Pons (tissue), 1 donor: ENCODE measurements around the gene ZDHHC8.

Experiments
- DNase-seq: peaks from one replicate; pipeline ENCODE4 v3.0.0-alpha.2; 2016; ENCODE audit warnings: low spot score

Gene ZDHHC8

DNA sequence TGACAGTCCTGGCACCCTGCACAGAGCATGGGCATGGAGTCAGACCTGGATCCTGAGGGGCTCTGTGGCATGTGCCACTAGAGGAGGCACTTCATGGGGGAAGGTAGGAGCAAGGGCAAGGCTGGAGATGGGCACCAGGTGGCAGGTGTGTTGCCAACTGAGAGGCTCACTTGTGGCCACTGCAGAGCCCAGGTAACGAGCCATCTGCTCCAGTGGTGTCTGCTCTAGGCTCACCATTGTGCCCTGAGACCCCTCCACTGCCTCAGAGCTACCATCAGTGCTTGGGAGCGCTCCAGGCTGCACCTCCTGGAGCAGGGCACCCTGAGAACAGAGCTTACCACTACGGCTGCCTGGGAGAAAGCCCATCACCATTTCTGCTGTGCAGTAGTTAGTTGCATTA lies 1.3 kb upstream of the ZDHHC8 start:
- DNase-seq: no peak

GRCh38 chr22:20130731-20131596 lies 640 bp upstream of the ZDHHC8 start:
- DNase-seq: peak; percentile 80

- no peak for DNase-seq
Measured at GRCh38 chr22:20131859-20132685, 468 bp downstream of the ZDHHC8 start.

DNA sequence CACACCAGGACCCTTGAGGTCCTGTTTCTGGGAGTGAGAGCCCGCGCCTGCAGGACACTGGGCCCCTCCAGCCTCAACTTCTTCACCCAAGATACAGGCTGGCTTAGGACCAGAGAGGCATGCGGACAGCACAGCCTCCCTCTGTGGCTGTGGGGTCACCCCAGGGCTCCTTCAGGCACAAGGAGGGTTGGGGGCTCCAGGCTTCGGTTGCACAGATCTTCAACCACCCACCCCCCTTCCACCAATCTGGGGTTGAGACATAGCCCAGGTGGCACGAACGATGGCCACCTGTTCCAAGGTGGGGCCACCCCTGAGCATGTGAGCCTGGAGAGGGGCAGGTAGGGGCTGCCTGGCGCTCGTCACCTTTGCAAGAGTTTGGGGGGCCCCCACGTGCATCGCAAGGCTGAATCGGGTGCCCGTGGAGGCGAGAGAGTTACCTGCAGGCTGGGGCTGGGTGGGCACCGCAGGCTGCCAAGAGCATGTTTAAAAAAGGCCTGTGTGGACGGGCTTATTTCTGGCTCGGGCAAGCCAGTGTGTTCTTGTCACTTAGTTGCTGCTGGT lies 1.2 kb downstream of the ZDHHC8 start:
- no peak for DNase-seq

GRCh38 chr22:20133930-20134549 lies 2.4 kb downstream of the ZDHHC8 start:
- no peak for DNase-seq

GRCh38 chr22:20135265-20135664 lies 3.7 kb downstream of the ZDHHC8 start:
- no peak for DNase-seq

DNA sequence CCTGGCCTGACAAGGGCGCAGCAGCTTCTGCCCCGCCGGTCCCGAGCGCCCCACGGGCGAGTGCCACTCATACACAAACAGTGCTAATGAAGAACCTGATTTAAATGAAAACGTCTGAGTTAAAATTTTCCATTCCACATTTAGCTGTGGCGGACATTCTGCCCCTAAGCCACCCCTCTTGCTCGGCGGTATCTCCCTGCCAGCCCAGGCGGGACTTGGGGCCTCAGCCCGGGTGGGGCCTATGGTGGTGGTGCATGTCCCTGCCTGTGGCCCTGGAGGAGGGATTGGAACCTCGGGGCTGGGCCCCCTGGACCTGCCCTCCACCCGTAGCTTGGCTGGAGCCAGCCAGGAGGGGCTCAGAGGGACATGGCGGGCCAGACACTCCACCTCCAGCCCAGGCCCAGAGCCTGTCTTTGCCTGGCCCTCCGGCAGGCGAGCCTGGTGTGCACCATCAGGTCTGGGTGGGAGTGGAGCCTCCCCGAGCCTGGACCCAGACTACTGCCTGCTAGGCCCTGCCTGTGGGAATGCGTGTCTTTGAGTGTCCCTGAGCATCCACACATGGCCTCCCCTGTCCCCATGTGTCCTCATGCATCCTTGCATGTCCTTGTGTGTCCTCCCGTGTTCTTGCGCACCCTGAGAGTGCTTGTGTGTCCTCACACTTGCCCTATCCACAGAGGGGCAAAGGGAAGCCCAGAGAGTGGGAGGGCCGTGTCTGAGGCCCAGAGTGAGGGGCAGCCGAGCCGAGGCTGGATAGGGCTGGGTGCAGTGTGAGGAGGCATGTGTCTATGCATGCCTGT lies 4.4 kb downstream of the ZDHHC8 start:
- DNase-seq: no peak

DNA sequence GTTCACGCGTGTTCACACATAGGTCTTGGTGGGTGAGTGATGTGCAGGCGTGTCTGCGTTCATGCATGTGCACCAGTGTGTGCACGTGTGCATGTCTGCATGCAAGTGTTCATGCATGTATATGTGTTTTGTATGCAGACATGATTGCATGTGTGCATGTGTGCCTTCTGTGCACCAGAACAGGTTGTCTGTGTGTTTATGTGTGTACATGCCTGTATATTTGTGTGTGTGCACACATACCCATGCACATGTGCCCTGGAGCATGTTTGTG lies 4.9 kb downstream of the ZDHHC8 start:
- no peak for DNase-seq

DNA sequence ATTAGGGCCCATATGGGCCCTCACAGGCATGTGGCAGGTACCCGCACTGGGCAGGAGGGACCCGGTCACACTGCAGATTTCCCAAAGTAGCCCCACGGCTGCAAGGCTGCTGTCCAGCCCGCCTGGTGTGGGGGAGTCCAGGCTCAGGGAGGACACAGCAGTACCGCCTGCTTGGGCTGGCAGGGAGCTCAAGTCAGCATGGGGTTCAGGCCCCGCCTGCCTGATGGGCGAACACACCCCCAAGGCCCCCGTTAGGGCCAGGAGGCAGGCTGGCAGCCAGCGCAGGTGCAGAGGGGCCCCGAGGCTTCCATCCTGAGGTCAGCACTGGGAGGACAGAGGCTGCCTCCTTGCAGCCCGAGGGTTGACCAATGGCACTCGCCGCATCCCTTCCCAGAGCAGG lies 5.5 kb downstream of the ZDHHC8 start:
- no peak for DNase-seq

- no peak for DNase-seq
Measured at GRCh38 chr22:20137671-20138416, 6.2 kb downstream of the ZDHHC8 start.

GRCh38 chr22:20138417-20138738 lies 6.8 kb downstream of the ZDHHC8 start:
- no peak for DNase-seq

GRCh38 chr22:20138868-20139267 lies 7.3 kb downstream of the ZDHHC8 start:
- DNase-seq: no peak

- no peak for DNase-seq
Measured at GRCh38 chr22:20139391-20140106, 7.9 kb downstream of the ZDHHC8 start.

- no peak for DNase-seq
Measured at GRCh38 chr22:20140107-20140445, 8.5 kb downstream of the ZDHHC8 start.

DNA sequence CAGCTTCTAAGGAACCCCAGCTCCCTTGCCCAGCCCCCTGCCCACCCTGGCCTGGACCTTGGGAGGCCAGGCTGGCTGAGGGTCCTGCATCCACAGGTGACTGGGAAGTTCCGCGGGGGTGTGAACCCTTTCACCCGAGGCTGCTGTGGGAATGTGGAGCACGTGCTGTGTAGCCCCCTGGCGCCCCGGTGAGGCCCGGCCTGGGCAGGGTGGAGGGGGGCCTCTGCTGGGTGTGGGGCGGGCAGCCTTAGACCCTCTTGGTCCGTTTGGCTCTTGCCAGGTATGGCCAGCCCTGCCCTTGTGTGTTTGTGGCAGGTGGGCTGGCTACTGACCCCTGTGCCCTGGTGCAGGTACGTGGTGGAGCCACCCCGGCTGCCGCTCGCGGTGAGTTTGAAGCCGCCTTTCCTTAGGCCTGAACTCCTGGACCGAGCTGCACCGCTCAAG lies 8.9 kb downstream of the ZDHHC8 start:
- no peak for DNase-seq

DNA sequence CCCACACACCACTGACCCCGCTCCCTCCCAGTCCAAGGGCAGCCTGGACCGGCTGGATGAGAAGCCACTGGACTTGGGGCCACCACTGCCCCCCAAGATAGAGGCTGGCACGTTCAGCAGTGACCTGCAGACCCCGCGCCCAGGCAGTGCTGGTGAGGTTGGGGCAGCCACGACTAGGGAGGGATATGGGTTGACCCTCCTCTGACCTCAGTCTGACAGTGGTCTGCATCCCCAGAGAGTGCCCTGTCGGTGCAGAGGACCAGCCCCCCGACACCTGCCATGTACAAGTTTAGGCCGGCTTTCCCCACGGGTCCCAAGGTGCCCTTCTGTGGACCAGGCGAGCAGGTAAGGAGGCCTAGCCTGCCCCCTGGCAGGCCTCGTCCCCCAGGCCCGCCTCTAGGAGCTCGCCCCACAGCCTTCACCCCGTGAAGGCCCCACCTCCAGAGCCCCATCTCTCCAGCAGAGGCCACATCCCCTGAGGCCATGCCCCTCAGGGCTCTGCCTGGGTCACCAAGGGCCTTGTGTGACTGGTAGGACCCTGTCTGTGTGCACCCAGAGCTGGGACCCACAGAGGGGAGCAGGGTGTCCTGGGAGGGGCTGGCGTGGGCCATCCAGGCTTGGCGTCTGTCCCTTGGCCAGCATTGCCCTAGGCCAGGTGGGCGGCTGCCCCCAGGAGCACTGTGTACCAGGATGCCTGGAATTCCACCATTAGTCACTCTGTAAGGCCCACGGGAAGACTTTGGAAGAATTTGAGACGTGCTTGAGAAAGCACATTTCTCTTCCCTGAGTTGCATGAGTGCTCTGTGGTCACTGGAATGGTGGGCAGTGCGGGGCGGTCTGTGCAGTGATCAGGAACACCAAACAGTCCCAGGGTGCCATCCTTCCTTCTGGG lies 9.8 kb downstream of the ZDHHC8 start:
- DNase-seq: no peak

DNA sequence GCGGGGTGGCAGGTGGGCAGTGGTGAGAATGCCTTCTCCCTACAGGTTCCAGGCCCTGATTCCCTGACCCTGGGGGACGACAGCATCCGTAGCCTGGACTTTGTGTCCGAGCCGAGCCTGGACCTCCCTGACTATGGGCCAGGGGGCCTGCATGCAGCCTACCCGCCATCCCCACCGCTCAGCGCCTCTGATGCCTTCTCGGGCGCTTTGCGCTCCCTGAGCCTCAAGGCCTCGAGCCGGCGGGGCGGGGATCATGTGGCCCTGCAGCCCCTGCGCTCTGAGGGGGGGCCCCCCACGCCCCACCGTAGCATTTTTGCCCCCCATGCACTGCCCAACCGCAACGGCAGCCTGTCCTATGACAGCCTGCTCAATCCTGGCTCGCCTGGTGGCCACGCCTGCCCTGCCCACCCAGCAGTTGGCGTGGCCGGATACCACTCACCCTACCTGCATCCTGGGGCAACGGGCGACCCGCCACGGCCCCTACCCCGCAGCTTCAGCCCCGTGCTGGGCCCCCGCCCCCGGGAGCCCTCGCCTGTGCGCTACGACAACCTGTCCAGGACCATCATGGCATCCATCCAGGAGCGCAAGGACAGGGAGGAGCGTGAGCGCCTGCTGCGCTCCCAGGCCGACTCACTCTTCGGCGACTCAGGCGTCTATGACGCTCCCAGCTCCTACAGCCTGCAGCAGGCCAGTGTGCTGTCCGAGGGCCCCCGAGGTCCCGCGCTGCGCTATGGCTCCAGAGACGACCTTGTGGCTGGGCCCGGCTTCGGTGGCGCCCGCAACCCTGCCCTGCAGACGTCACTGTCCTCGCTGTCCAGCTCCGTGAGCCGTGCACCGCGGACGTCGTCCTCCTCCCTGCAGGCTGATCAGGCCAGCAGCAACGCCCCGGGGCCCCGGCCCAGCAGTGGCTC lies 11.4 kb downstream of the ZDHHC8 start:
- DNase-seq: no peak

GRCh38 chr22:20143883-20144665 lies 12.5 kb downstream of the ZDHHC8 start:
- DNase-seq: no peak
